ENCODE measurements around the gene ANAPC2.

ANAPC2 gene

DNA sequence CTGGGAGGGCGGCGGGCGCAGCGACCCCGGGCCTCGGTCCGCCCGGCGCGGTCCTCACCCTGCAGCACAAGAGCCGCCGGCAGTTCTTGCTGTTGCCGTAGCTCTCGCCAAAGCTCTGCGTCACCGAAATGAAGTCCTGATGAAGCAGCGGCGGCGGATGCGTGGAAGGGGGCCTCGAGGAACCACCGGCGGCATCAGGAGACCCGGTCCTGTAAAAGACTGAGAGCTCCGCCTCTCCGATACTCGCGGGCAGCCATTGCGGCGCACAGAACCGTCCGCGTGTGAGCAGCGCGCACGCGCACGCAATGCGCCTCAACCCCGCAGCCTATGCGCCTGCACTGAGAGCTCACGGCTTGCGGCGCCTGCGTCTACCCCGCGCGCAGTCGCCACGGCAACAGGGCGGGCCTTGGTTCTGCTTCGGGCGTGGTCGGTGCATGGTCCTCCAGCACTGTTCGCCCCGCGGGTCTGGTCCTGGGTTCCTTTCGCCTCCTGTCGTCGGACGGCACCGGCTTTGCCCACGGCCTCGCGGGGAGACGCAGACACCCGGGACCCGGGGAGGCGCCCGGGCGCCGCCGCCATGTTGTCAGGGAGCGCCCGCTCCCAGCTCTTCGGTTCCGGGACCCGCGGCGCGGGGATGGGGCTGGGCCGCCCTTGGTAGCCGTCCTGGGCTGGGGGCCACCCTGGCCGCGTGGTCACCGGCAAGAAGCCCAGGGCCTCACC lies 58.7 kb downstream of the ANAPC2 start:
- Histone ChIP-seq H3K4me1 (peaks cover 0 to 32% (median 19%) of the 10 kb centered on the region in 4 donors), H3K36me3 (no peaks in the 10 kb centered on the region), H3K9me3 (peaks cover 0 to 9% (median 8%) of the 10 kb centered on the region in 3 donors), H3K27ac (no peak overlapping the region), H3K4me3 (peak overlapping the region; percentile 51 to 60), H3K27me3 (peaks cover 0 to 50% of the 10 kb centered on the region in 2 donors)
- DNase-seq: peak; percentile 53 to 77
- TF ChIP-seq, protein P1, sequence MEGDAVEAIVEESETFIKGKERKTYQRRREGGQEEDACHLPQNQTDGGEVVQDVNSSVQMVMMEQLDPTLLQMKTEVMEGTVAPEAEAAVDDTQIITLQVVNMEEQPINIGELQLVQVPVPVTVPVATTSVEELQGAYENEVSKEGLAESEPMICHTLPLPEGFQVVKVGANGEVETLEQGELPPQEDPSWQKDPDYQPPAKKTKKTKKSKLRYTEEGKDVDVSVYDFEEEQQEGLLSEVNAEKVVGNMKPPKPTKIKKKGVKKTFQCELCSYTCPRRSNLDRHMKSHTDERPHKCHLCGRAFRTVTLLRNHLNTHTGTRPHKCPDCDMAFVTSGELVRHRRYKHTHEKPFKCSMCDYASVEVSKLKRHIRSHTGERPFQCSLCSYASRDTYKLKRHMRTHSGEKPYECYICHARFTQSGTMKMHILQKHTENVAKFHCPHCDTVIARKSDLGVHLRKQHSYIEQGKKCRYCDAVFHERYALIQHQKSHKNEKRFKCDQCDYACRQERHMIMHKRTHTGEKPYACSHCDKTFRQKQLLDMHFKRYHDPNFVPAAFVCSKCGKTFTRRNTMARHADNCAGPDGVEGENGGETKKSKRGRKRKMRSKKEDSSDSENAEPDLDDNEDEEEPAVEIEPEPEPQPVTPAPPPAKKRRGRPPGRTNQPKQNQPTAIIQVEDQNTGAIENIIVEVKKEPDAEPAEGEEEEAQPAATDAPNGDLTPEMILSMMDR (IDR thresholded peaks at IDR 0.05): no peak
- intact Hi-C loops (cut with DNase I; ENCODE audit: low total_unique reads): no loop called here

DNA sequence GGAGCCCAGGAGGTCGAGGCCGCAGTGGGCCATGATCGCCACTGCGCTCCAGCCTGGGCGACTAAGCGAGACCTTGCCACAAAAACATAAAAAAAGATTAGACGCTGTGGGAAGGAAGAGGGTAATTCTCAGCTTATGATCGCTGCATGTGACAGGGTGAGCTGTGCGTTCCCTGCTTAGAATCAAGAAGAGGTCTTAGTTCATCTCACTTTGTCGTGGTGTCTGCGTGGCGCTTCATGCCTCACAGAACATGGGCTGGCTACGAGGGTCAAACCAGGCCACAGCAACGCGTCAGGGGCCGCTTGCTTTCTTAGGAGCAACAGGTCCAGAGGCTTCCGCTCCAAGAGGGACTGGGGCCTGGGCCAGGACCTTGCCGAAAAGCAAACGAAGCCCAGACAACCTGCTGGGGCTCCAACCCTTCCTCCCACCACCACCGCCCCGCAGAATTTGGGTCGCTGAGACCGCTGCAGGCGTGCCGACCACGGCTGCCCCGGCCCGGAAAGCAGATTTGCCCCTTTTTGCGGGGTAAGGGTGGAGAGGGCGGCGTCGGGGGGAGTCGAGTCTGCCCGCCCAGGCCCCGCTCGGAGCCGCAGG lies 59.4 kb downstream of the ANAPC2 start:
- DNase-seq: no peak
- H3K9me3 ChIP-seq: peaks cover 0 to 9% (median 8%) of the 10 kb centered on the region in 3 donors
- H3K4me1 ChIP-seq: peaks cover 0 to 32% (median 19%) of the 10 kb centered on the region in 4 donors
- peak overlapping the region; percentile 51 to 60 for H3K4me3 ChIP-seq
- no peak overlapping the region for H3K27ac ChIP-seq
- intact Hi-C loops (cut with DNase I; ENCODE audit: low total_unique reads): no loop called here
- H3K27me3 ChIP-seq: peaks cover 0 to 49% of the 10 kb centered on the region in 2 donors
- no peaks in the 10 kb centered on the region for H3K36me3 ChIP-seq
- TF ChIP-seq, protein P1 (IDR thresholded peaks at IDR 0.05): no peak

DNA sequence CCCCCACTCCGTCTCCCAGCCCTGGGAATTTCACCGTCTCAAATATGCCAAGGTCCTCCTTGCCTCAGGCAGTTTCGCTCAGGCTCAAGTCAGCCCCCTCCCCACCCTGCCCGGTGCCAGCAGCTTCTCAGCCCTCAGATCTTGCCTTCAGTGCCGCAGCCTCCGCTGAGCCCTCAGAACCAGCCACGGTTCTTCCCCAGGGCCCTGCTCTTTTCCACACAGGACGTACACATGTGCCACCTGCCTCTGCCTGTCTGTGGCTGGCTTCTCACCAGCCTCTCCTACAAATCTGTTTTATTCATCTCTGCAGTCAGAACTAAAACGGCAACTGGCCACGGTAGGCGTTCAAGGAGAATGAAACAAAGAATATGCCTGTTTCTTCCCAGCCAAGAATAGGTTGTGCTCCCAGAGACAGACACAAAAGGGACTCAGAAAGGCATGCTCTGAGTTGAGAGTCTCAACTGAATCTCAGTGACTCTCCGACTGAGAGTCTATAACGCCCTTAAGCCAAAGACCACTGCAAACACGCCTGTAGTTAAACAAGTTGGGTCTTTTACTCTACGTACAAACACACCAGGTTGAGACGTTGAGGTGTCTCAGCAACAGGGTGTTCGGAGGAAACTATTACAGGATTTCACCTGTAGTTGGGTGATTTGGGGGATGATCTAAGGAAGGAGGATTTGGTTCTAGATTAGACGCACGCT lies 60.0 kb downstream of the ANAPC2 start:
- H3K9me3 ChIP-seq: peaks cover 0 to 9% (median 8%) of the 10 kb centered on the region in 3 donors
- no peak for DNase-seq
- H3K27ac ChIP-seq: no peak overlapping the region
- peak overlapping the region in 1 of 2 donors; percentile 51 for H3K4me3 ChIP-seq
- peaks cover 0 to 46% of the 10 kb centered on the region in 2 donors for H3K27me3 ChIP-seq
- peaks cover 0 to 32% (median 19%) of the 10 kb centered on the region in 4 donors for H3K4me1 ChIP-seq
- no peaks in the 10 kb centered on the region for H3K36me3 ChIP-seq
- intact Hi-C loops (cut with DNase I; ENCODE audit: low total_unique reads): no loop called here
- TF ChIP-seq, protein P1 (IDR thresholded peaks at IDR 0.05): no peak

DNA sequence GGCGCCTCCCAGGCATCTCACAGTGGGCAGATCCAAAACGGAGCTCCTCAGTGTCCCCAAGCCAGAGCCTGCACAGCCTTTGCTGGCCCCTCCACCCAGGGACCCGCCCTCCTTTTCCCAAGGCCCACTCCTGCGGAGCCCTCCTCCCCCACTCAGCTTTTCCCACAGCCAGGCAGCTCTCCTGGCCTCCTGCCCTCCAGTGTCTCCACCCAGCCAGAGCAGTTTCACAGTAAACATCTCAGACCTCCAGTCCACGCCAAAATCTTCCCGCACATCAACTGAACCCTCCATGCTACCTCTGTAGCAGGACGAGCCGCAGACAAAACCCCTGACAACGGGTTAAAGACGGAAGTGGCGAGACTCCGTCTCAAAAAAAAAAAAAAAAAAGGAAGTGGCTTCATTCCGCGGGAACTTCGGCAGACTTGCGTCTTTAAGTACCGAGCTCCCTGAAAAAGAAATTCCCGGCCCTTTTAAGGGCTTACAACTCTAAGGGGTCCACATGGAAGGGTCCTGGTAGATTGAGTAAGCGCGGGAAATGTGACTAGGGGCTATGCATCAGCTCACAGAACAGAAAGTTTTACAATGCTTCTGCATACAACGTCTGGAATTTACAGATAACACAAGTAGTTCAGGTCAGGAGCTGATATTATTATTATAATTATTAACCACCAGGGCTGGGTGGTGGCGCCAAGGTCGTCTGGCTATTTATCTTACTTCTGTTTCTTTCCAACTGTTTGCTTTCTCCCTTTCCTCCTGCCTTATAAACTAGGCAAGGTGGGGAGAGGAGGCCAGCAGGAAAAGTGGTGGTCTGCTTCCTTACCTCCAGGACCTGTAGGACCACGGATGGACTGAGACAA lies 60.8 kb downstream of the ANAPC2 start:
- Histone ChIP-seq H3K27me3 (peaks cover 0 to 40% of the 10 kb centered on the region in 2 donors), H3K4me1 (peaks cover 0 to 32% (median 19%) of the 10 kb centered on the region in 4 donors), H3K4me3 (peak overlapping the region in 1 of 2 donors; percentile 23), H3K9me3 (peaks cover 0 to 9% (median 8%) of the 10 kb centered on the region in 3 donors), H3K27ac (no peak overlapping the region), H3K36me3 (no peaks in the 10 kb centered on the region)
- TF ChIP-seq, protein P1 (IDR thresholded peaks at IDR 0.05): no peak
- DNase-seq: no peak
- intact Hi-C loops (cut with DNase I; ENCODE audit: low total_unique reads): no loop called here

DNA sequence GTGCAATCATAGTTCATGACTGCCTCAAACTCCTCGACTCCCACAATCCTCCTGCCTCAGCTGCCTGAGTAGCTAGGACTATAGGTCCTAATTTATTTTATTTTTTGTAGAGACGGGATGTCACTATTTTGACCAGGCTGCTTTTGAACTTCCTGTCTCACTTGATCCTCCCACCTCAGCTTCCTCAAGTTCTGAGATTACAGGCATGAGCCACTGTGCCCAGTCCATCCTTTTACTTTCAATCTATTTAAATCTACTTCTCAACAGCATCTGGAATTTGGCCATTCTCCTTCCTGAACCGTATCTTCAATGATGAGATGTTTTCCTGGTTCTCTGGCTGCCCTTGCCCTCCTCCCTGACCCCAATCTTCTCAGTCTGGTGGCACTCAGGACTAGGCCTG lies 61.6 kb downstream of the ANAPC2 start:
- peaks cover 0 to 38% of the 10 kb centered on the region in 2 donors for H3K27me3 ChIP-seq
- H3K4me3 ChIP-seq: peak overlapping the region in 1 of 2 donors; percentile 23
- peaks cover 0 to 9% (median 8%) of the 10 kb centered on the region in 3 donors for H3K9me3 ChIP-seq
- TF ChIP-seq, protein P1 (IDR thresholded peaks at IDR 0.05): no peak
- H3K4me1 ChIP-seq: peaks cover 0 to 32% (median 19%) of the 10 kb centered on the region in 4 donors
- intact Hi-C loops (cut with DNase I; ENCODE audit: low total_unique reads): no loop called here
- no peak for DNase-seq
- no peak overlapping the region for H3K27ac ChIP-seq
- H3K36me3 ChIP-seq: no peaks in the 10 kb centered on the region
